Osteoblast (primary cell): Measurements from ENCODE around the gene ZNF141. TPM values are rescaled to one million over a fixed set of nuclear protein-coding genes. Genes with fewer than 3 reads are reported as not detected.
"Not testable (repeated sequence)": the region's sequence is repeated elsewhere in the genome, so short reads cannot be mapped to it uniquely, and the experiment has no call there.

Experiments
- DNase-seq: peaks from one replicate; pipeline ENCODE4 v3.0.0; 2011; ENCODE audit warnings: low spot score, mixed read lengths; ENCODE audit not compliant: insufficient read length; ENCODE audit errors: missing footprints
- H2AFZ ChIP-seq: 2 replicates; pipeline ENCODE4 v1.6.0; 2011; ENCODE audit warnings: mild to moderate bottlenecking, low read length
- H3K27ac ChIP-seq: 2 replicates; pipeline ENCODE4 v1.5.1; 2011; ENCODE audit warnings: mild to moderate bottlenecking, low read depth, low read length, moderate library complexity
- H3K27me3 ChIP-seq: 2 replicates; pipeline ENCODE4 v1.6.0; 2012; ENCODE audit warnings: mild to moderate bottlenecking, control low read depth, inconsistent platforms, low read length, moderate library complexity; ENCODE audit not compliant: insufficient read depth
- H3K36me3 ChIP-seq: 2 replicates; pipeline ENCODE4 v1.5.1; 2011; ENCODE audit warnings: mild to moderate bottlenecking, low read length, control low read depth, moderate library complexity; ENCODE audit not compliant: insufficient read depth
- H3K4me1 ChIP-seq: 2 replicates; pipeline ENCODE4 v1.5.1; 2011; ENCODE audit warnings: mild to moderate bottlenecking, low read length, control low read depth, moderate library complexity; ENCODE audit not compliant: insufficient read depth
- H3K4me2 ChIP-seq: 2 replicates; pipeline ENCODE4 v1.6.0; 2011; ENCODE audit warnings: mild to moderate bottlenecking, low read length; ENCODE audit not compliant: insufficient read depth
- H3K4me3 ChIP-seq: fragments of 200-600 bp; sonication (generic); 3 replicates; pipeline ENCODE4 v1.5.1; 2012; ENCODE audit warnings: mild to moderate bottlenecking, low read length, inconsistent platforms; ENCODE audit not compliant: insufficient read depth
- H3K79me2 ChIP-seq: 2 replicates; pipeline ENCODE4 v1.6.0; 2012; ENCODE audit warnings: mild to moderate bottlenecking, low read length, control low read depth, inconsistent platforms; ENCODE audit not compliant: insufficient read depth
- H3K9me3 ChIP-seq: 2 replicates; pipeline ENCODE4 v1.5.1; 2011; ENCODE audit warnings: low read depth, low read length, control low read depth
- H4K20me1 ChIP-seq: 2 replicates; pipeline ENCODE4 v1.6.0; 2012; ENCODE audit warnings: mild to moderate bottlenecking, low read length, control low read depth; ENCODE audit not compliant: insufficient read depth
- small RNA-seq: library from RNA; depleted of rRNA; stranded (forward); fragments of <200 nt; gene quantifications from one replicate; pipeline ENCODE3, GENCODE V24; 2012
- total RNA-seq: library from RNA; depleted of rRNA; stranded (reverse); fragments of >200 nt; gene quantifications from 2 replicates; pipeline ENCODE4 v1.2.3, GENCODE V29; 2012
- TF ChIP-seq, protein P1 (sequence below): IDR thresholded peaks from 2 replicates; pipeline ENCODE4 v1.5.1; 2011; ENCODE audit warnings: mild to moderate bottlenecking, low read depth, low read length, moderate library complexity; ENCODE audit errors: extremely low read depth

The ZNF141 gene
- total RNA-seq, 1 donor: 15.2 TPM

DNA sequence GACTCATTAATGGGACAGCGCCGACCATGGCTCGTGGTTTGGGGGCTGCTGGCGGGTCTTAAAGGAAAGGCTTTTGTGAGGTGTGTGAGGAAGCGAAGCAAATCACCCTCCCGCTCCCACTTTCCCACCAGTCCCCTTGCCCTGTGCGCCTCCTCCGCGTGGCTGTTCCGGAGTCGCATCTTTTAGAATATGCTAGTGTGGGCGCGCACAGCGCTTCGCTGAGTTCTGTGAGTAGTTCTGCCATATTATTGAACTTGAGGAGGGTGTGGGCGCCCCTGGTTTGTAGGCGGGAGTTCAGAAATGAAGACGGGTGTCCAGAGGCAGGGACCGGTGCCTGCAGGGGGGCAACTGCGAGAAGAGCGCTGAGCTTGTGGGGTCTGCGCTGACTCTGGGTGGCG lies 49.1 kb downstream of the ZNF141 start:
- no peak overlapping the region for H3K4me2 ChIP-seq
- H3K79me2 ChIP-seq: no peaks in the 10 kb centered on the region
- H4K20me1 ChIP-seq: no peaks in the 10 kb centered on the region
- no peak overlapping the region for H3K27ac ChIP-seq
- no peaks in the 10 kb centered on the region for H3K36me3 ChIP-seq
- TF ChIP-seq, protein P1, sequence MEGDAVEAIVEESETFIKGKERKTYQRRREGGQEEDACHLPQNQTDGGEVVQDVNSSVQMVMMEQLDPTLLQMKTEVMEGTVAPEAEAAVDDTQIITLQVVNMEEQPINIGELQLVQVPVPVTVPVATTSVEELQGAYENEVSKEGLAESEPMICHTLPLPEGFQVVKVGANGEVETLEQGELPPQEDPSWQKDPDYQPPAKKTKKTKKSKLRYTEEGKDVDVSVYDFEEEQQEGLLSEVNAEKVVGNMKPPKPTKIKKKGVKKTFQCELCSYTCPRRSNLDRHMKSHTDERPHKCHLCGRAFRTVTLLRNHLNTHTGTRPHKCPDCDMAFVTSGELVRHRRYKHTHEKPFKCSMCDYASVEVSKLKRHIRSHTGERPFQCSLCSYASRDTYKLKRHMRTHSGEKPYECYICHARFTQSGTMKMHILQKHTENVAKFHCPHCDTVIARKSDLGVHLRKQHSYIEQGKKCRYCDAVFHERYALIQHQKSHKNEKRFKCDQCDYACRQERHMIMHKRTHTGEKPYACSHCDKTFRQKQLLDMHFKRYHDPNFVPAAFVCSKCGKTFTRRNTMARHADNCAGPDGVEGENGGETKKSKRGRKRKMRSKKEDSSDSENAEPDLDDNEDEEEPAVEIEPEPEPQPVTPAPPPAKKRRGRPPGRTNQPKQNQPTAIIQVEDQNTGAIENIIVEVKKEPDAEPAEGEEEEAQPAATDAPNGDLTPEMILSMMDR: no peak
- no peaks in the 10 kb centered on the region for H3K4me1 ChIP-seq
- H3K9me3 ChIP-seq: peaks cover 14% of the 10 kb centered on the region
- H3K27me3 ChIP-seq: no peaks in the 10 kb centered on the region
- no peak overlapping the region for H3K4me3 ChIP-seq
- H2AFZ ChIP-seq: no peak overlapping the region
- no peak for DNase-seq

DNA sequence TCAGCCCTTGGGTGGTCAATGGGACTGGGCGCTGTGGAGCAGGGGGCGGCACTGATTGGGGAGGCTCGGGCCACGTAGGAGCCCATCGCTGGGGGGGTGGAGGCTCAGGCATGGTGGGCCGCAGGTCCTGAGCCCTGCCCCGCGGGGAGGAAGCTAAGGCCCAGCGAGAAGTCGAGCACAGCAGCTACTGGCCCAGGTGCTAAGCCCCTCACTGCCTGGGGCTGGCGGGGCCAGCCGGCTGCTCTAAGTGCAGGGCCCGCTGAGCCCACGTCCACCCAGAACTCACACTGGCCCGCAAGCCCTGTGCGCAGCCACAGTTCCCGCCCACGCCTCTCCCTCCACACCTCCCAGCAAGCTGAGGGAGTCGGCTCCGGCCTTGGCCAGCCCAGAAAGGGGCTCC lies 66.4 kb downstream of the ZNF141 start:
- Histone ChIP-seq H3K27ac (no peak overlapping the region), H3K4me2 (no peak overlapping the region), H3K4me1 (no peaks in the 10 kb centered on the region), H3K36me3 (no peaks in the 10 kb centered on the region), H2AFZ (no peak overlapping the region), H4K20me1 (no peaks in the 10 kb centered on the region), H3K79me2 (no peaks in the 10 kb centered on the region), H3K27me3 (no peaks in the 10 kb centered on the region), H3K4me3 (no peak overlapping the region), H3K9me3 (no peaks in the 10 kb centered on the region)
- no peak for DNase-seq
- TF ChIP-seq, protein P1: no peak

DNA sequence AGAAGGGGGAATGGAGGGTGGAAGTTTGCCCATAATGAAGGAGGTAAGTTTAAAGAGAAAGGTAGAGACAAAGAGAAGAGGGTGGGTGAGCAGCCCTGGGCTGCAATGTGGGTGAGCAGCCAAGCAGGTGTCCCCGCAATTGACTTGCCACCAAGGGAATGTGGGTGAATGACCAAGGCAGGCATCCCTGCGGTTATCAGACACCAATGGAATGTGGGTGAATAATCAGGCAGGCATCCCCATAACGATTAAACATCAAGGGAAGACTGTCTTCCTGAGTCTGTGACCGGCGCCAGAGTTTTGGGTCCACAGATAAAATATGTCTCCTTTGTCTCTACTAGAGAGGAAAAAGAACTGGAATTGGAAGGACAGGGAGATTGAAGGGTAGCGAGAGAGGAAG lies 70.7 kb downstream of the ZNF141 start:
- H3K79me2 ChIP-seq, DNase-seq, H3K27ac ChIP-seq, H2AFZ ChIP-seq, H3K36me3 ChIP-seq, H3K4me1 ChIP-seq, H4K20me1 ChIP-seq, H3K27me3 ChIP-seq, H3K9me3 ChIP-seq, H3K4me2 ChIP-seq, H3K4me3 ChIP-seq: not testable (repeated sequence)

DNA sequence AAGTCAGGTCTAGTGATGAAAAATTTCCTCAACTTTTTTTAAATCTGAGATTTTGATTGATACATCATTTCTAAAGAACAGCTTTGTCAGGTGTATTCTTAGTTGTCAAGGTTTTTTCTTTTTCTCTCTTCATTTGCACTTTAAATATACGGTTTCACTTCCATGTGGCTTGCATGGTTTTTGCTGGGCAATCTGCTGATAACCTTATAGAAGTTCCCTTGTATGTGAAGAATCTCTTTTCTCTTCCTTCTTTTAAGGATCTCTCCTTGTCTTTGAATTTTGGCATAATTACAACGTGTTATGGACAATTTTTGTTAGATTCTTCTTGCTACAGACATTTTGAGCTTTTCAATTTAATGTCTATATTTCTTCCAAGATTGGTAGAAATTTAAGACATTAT lies 85.0 kb downstream of the ZNF141 start:
- Histone ChIP-seq H3K79me2 (no peaks in the 10 kb centered on the region), H3K4me1 (no peaks in the 10 kb centered on the region), H3K4me3 (no peak overlapping the region), H3K9me3 (peaks cover 31% of the 10 kb centered on the region), H3K27ac (no peak overlapping the region), H3K36me3 (no peaks in the 10 kb centered on the region), H4K20me1 (no peaks in the 10 kb centered on the region), H3K4me2 (no peak overlapping the region), H2AFZ (no peak overlapping the region), H3K27me3 (no peaks in the 10 kb centered on the region)
- TF ChIP-seq, protein P1: no peak
- no peak for DNase-seq

Small RNA genes lying within 50 kb of the gene (small RNA-seq; reads per million reads assigned to genes)
- gene AC079140.2: not detected
- not detected for gene MIR571
- not detected for gene ZNF519P4

Other genes starting within 250 kb of the ZNF141 start
- 5.6 and 5.8 TPM in 2 replicates for gene ZNF718, start 213.3 kb upstream of the ZNF141 start, total RNA-seq
- gene ZNF732, start 32.3 kb upstream of the ZNF141 start, total RNA-seq: 0.59 and 0.72 TPM in 2 replicates
- gene ZNF721, start 161.3 kb downstream of the ZNF141 start, total RNA-seq: 12.1 and 17.4 TPM in 2 replicates
- 47.4 and 50.3 TPM in 2 replicates for gene PIGG, start 161.4 kb downstream of the ZNF141 start, total RNA-seq
- gene TMEM271, start 238.5 kb downstream of the ZNF141 start, total RNA-seq: not detected in 2 replicates